Naive thymus-derived CD4-positive, alpha-beta T cell (primary cell): ENCODE data around the gene PHACTR4. TPM values are rescaled to one million over a fixed set of nuclear protein-coding genes. Genes with fewer than 3 reads are reported as not detected.
"Not testable (repeated sequence)": the region's sequence is repeated elsewhere in the genome, so short reads cannot be mapped to it uniquely, and the experiment has no call there.

Experiments
- ATAC-seq: fragments of 150-1000 bp; cut with Tn5 transposase; 2 replicates; pipeline ENCODE4 v1.10.0; 2021; ENCODE audit warnings: mild to moderate bottlenecking, moderate library complexity
- CTCF ChIA-PET: fragments of 350-600 bp; sonication (Branson Sonifier 250); formaldehyde crosslinking; loops from one replicate; lab custom pipeline; 2021; ENCODE audit warnings: antibody characterized with exemption; lab: Charles Lee
- POLR2A ChIA-PET: fragments of 350-600 bp; sonication (Branson Sonifier 250); formaldehyde crosslinking; loops from one replicate; lab custom pipeline; 2021; ENCODE audit warnings: antibody characterized with exemption, inconsistent platforms; lab: Charles Lee
- DNase-seq, 9 donors: peaks; one replicate each; pipeline versions ENCODE4 v3.0.0 to v3.0.0-alpha.2; 2020 to 2022; ENCODE audit warnings: mixed read lengths in 1 of 9
- H3K27ac ChIP-seq: one replicate; pipeline ENCODE4 v1.7.0; 2013; ENCODE audit warnings: mild to moderate bottlenecking, low read depth, low read length, moderate library complexity
- H3K27me3 ChIP-seq, 2 donors: one replicate each; pipeline ENCODE4 v1.7.0; 2013; ENCODE audit warnings: low read length in 2 of 2, mild to moderate bottlenecking in 2 of 2, moderate library complexity in 2 of 2; ENCODE audit not compliant: control insufficient read depth in 2 of 2, insufficient read depth in 2 of 2
- H3K36me3 ChIP-seq, 3 experiments: 1 replicate in 2 of 3; 2 replicates in 1 of 3; pipeline ENCODE4 v1.7.0; 2013; ENCODE audit warnings: low read length in 3 of 3, mild to moderate bottlenecking in 3 of 3, moderate library complexity in 1 of 3; ENCODE audit not compliant: insufficient read depth in 3 of 3, control insufficient read depth in 2 of 3
- H3K4me1 ChIP-seq, 2 donors: one replicate each; pipeline ENCODE4 v1.7.0; 2013; ENCODE audit warnings: low read length in 2 of 2, mild to moderate bottlenecking in 2 of 2, moderate library complexity in 1 of 2; ENCODE audit not compliant: control insufficient read depth in 2 of 2, insufficient read depth in 2 of 2
- H3K4me3 ChIP-seq: 2 replicates; pipeline ENCODE4 v1.7.0; 2013; ENCODE audit warnings: mild to moderate bottlenecking, low read length
- H3K9me3 ChIP-seq, 3 experiments: 1 replicate in 2 of 3; 2 replicates in 1 of 3; pipeline ENCODE4 v1.7.0; 2013; ENCODE audit warnings: low read length in 3 of 3; ENCODE audit not compliant: control insufficient read depth in 2 of 3
- H3K27ac Mint-ChIP-seq, 9 donors: one replicate each; pipeline ENCODE4 v1.8.0; 2020 to 2022; ENCODE audit warnings: mixed read lengths in 9 of 9, mild to moderate bottlenecking in 8 of 9, moderate library complexity in 5 of 9, inconsistent platforms in 2 of 9
- H3K27me3 Mint-ChIP-seq, 5 donors: one replicate each; pipeline ENCODE4 v1.8.0; 2021 to 2022; ENCODE audit warnings: mixed read lengths in 5 of 5, mild to moderate bottlenecking in 1 of 5
- H3K36me3 Mint-ChIP-seq, 5 donors: one replicate each; pipeline ENCODE4 v1.8.0; 2020 to 2022; ENCODE audit warnings: mixed read lengths in 5 of 5, mild to moderate bottlenecking in 3 of 5, inconsistent platforms in 1 of 5
- H3K4me1 Mint-ChIP-seq, 7 donors: one replicate each; pipeline ENCODE4 v1.8.0; 2020 to 2022; ENCODE audit warnings: mixed read lengths in 7 of 7, mild to moderate bottlenecking in 3 of 7, inconsistent platforms in 1 of 7
- H3K4me3 Mint-ChIP-seq, 10 donors: one replicate each; pipeline ENCODE4 v1.8.0; 2020 to 2022; ENCODE audit warnings: mild to moderate bottlenecking in 10 of 10, mixed read lengths in 10 of 10, moderate library complexity in 6 of 10, inconsistent platforms in 2 of 10
- H3K9me3 Mint-ChIP-seq, 11 donors: one replicate each; pipeline ENCODE4 v1.8.0; 2020 to 2022; ENCODE audit warnings: mixed read lengths in 11 of 11, mild to moderate bottlenecking in 4 of 11, inconsistent platforms in 1 of 11, moderate library complexity in 1 of 11
- intact Hi-C, 2 donors: fragments of 100-400 bp; cut with micrococcal nuclease; formaldehyde crosslinking; loops; one replicate each; pipeline ENCODE4 v1.15.1; 2023
- polyA plus RNA-seq, 2 donors: library from polyadenylated mRNA; unstranded; fragments of 300-500 nt; fragmentation: Illumina TruSeq; gene quantifications; one replicate each; pipeline ENCODE4 v1.2.3, GENCODE V29; 2021
- total RNA-seq, 6 experiments: library from RNA in 5 of 6; stranded (reverse) in 5 of 6; gene quantifications; 1 replicate in 5 of 6; 2 replicates in 1 of 6; pipeline ENCODE4 v1.2.3 and lab custom pipeline; 2021 to 2026

Gene PHACTR4
- total and polyA plus RNA-seq, 7 experiments from 2014 or later, result 8.5 to 29.0 (median 23.0) TPM

GRCh38 chr1:28373450-28373849 is 3.9 kb downstream of the PHACTR4 start:
- CTCF ChIA-PET, result interaction anchor here (0.6 kb wide), 1 partner anchor 364 kb away, joined by 3 read pairs; no protein-coding TSS in a partner anchor

GRCh38 chr1:28374297-28374696 is 4.8 kb downstream of the PHACTR4 start:
- CTCF ChIA-PET, result no interaction called here
- ATAC-seq (no peak), DNase-seq (no peak)
- intact Hi-C loops, result no loop called here
- peak overlapping the region in 2 of 9 donors; percentile 5 to 20 for H3K27ac Mint-ChIP-seq
- H3K4me3 Mint-ChIP-seq, result no peak overlapping the region
- POLR2A ChIA-PET, result no interaction called here
- no peaks in the 10 kb centered on the region for H3K9me3 ChIP-seq
- no peaks in the 10 kb centered on the region for H3K27me3 Mint-ChIP-seq
- H3K36me3 Mint-ChIP-seq, result peaks cover 0 to 5% (median 5%) of the 10 kb centered on the region in 5 donors
- H3K36me3 ChIP-seq, result peaks cover 0 to 7% (median 0%) of the 10 kb centered on the region in 3 experiments
- H3K4me1 ChIP-seq, result peaks cover 5 to 6% of the 10 kb centered on the region in 2 donors
- H3K4me1 Mint-ChIP-seq, result peaks cover 18 to 42% (median 38%) of the 10 kb centered on the region in 7 donors
- no peak overlapping the region for H3K4me3 ChIP-seq
- no peaks in the 10 kb centered on the region for H3K9me3 Mint-ChIP-seq
- H3K27ac ChIP-seq, result no peak overlapping the region
- no peaks in the 10 kb centered on the region for H3K27me3 ChIP-seq

More at GRCh38 chr1:28373450-28373849, 3.9 kb downstream of the PHACTR4 start:
- H3K36me3 ChIP-seq, H3K27ac ChIP-seq, intact Hi-C loops, H3K4me3 Mint-ChIP-seq, ATAC-seq, H3K36me3 Mint-ChIP-seq, H3K4me3 ChIP-seq, POLR2A ChIA-PET, H3K9me3 Mint-ChIP-seq, H3K27ac Mint-ChIP-seq, DNase-seq, H3K27me3 Mint-ChIP-seq, H3K9me3 ChIP-seq, H3K27me3 ChIP-seq: not testable (repeated sequence)
- peaks cover 17 to 45% (median 41%) of the 10 kb centered on the region in 7 donors for H3K4me1 Mint-ChIP-seq
- peaks cover 10 to 11% of the 10 kb centered on the region in 2 donors for H3K4me1 ChIP-seq

GRCh38 chr1:28375598-28375997 is 6.1 kb downstream of the PHACTR4 start:
- H3K4me3 Mint-ChIP-seq, H3K27ac Mint-ChIP-seq, DNase-seq, CTCF ChIA-PET, H3K36me3 Mint-ChIP-seq, intact Hi-C loops, H3K27ac ChIP-seq, H3K9me3 Mint-ChIP-seq, H3K27me3 Mint-ChIP-seq, H3K36me3 ChIP-seq, H3K4me1 ChIP-seq, ATAC-seq, H3K4me3 ChIP-seq, H3K27me3 ChIP-seq, H3K9me3 ChIP-seq: not testable (repeated sequence)
- POLR2A ChIA-PET, result interaction anchor here (0.6 to 0.7 kb wide), 2 partner anchors 15 to 638 kb away, joined by 3 to 7 read pairs; no protein-coding TSS in a partner anchor
- H3K4me1 Mint-ChIP-seq, result peaks cover 20 to 40% (median 34%) of the 10 kb centered on the region in 7 donors

- H3K4me3 Mint-ChIP-seq, H3K9me3 ChIP-seq, H3K27me3 Mint-ChIP-seq, H3K4me1 ChIP-seq, POLR2A ChIA-PET, CTCF ChIA-PET, H3K9me3 Mint-ChIP-seq, H3K27me3 ChIP-seq, intact Hi-C loops, H3K36me3 ChIP-seq, DNase-seq, ATAC-seq, H3K27ac Mint-ChIP-seq, H3K4me3 ChIP-seq, H3K27ac ChIP-seq: not testable (repeated sequence)
- Mint-ChIP-seq H3K36me3 (peaks cover 0 to 13% (median 12%) of the 10 kb centered on the region in 5 donors), H3K4me1 (peaks cover 18 to 38% (median 33%) of the 10 kb centered on the region in 7 donors)
These were observed 6.7 kb downstream of the PHACTR4 start for GRCh38 chr1:28376195-28376594.

GRCh38 chr1:28378906-28379305 is 9.4 kb downstream of the PHACTR4 start:
- Mint-ChIP-seq H3K27me3 (no peaks in the 10 kb centered on the region), H3K27ac (no peak overlapping the region), H3K36me3 (peaks cover 3 to 24% (median 13%) of the 10 kb centered on the region in 5 donors), H3K4me3 (no peak overlapping the region), H3K4me1 (peaks cover 13 to 51% (median 40%) of the 10 kb centered on the region in 7 donors), H3K9me3 (peaks cover 0 to 5% (median 0%) of the 10 kb centered on the region in 11 donors)
- Histone ChIP-seq H3K27me3 (no peaks in the 10 kb centered on the region), H3K9me3 (no peaks in the 10 kb centered on the region), H3K27ac (no peak overlapping the region), H3K4me1 (no peaks in the 10 kb centered on the region), H3K36me3 (no peaks in the 10 kb centered on the region), H3K4me3 (no peak overlapping the region)
- intact Hi-C loops, result no loop called here
- DNase-seq (no peak), ATAC-seq (no peak)
- ChIA-PET CTCF (no interaction called here), POLR2A (no interaction called here)

GRCh38 chr1:28380394-28380793 is 10.9 kb downstream of the PHACTR4 start:
- Mint-ChIP-seq H3K27me3 (no peaks in the 10 kb centered on the region), H3K27ac (no peak overlapping the region), H3K9me3 (peaks cover 0 to 5% (median 0%) of the 10 kb centered on the region in 11 donors), H3K4me1 (peaks cover 11 to 49% (median 39%) of the 10 kb centered on the region in 7 donors), H3K36me3 (peaks cover 3 to 29% (median 13%) of the 10 kb centered on the region in 5 donors), H3K4me3 (no peak overlapping the region)
- no peak for DNase-seq
- H3K27me3 ChIP-seq, result no peaks in the 10 kb centered on the region
- intact Hi-C loops, result no loop called here
- no peaks in the 10 kb centered on the region for H3K4me1 ChIP-seq
- POLR2A ChIA-PET, result interaction anchor here (0.6 kb wide), 1 partner anchor 13 kb away, joined by 3 read pairs; no protein-coding TSS in a partner anchor
- H3K4me3 ChIP-seq, result no peak overlapping the region
- H3K9me3 ChIP-seq, result no peaks in the 10 kb centered on the region
- CTCF ChIA-PET, result no interaction called here
- no peaks in the 10 kb centered on the region for H3K36me3 ChIP-seq
- no peak overlapping the region for H3K27ac ChIP-seq
- ATAC-seq, result no peak

GRCh38 chr1:28383785-28384184 is 14.2 kb downstream of the PHACTR4 start:
- H3K9me3 Mint-ChIP-seq, H3K27ac Mint-ChIP-seq, H3K9me3 ChIP-seq, H3K27me3 ChIP-seq, H3K27ac ChIP-seq, intact Hi-C loops, ATAC-seq, DNase-seq, CTCF ChIA-PET, H3K36me3 ChIP-seq, H3K4me3 ChIP-seq, H3K27me3 Mint-ChIP-seq, H3K4me3 Mint-ChIP-seq, H3K4me1 ChIP-seq: not testable (repeated sequence)
- H3K4me1 Mint-ChIP-seq, result peaks cover 6 to 54% (median 44%) of the 10 kb centered on the region in 7 donors
- H3K36me3 Mint-ChIP-seq, result peaks cover 3 to 32% (median 9%) of the 10 kb centered on the region in 5 donors
- POLR2A ChIA-PET, result interaction anchor here (0.6 kb wide), 1 partner anchor 22 kb away, joined by 3 read pairs; no protein-coding TSS in a partner anchor
